ENCODE results near the gene MACROH2A1. TPM values are rescaled to one million over a fixed set of nuclear protein-coding genes. Genes with fewer than 3 reads are reported as not detected.

The MACROH2A1 gene
- total and polyA plus RNA-seq, 2 of the 4 experiments (the other 2 are of a cell fraction) = 122 to 126 TPM

DNA sequence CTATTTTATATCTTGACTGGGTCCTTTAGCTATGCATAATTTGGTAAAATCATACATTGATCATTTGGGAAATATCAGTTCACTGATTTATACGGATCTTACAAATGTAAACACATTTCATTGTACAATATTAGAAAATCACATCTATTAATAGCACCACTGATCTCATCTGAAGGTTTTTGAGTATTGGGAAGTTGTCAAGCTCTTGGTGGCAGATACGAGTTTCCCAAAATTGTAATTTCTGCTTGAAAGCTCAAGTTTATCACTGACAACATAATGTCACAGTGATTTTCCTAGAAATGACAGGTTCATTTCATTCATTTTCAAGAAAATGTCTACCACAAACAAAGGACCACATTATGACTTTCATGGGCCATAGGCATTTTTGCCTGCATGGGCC is 3.0 kb upstream of the MACROH2A1 start:
- in situ Hi-C loops (cut with MboI; ENCODE audit: low sequenced_read_pairs) = no loop called here
- Histone ChIP-seq H3K36me3 (ENCODE audit: control insufficient read depth, insufficient read depth, low read length) (no peaks in the 10 kb centered on the region), H3K4me2 (ENCODE audit: low read depth, low read length) (no peak overlapping the region), H3K18ac (ENCODE audit: low read depth, low read length) (no peak overlapping the region), H4K20me1 (ENCODE audit: insufficient read depth, low read length) (peaks cover 13% of the 10 kb centered on the region), H3K9me3 (ENCODE audit: control insufficient read depth, insufficient read depth, low read length) (no peaks in the 10 kb centered on the region; the same call in 1 of the 2 replicates), H3K9me1 (ENCODE audit: insufficient read depth, low read length) (peaks cover 3% of the 10 kb centered on the region; the same call in 1 of the 2 replicates), H3K23ac (ENCODE audit: low read depth, low read length) (no peak overlapping the region), H3K27ac (ENCODE audit: insufficient read depth, low read length) (no peak overlapping the region), H3K56ac (ENCODE audit: extremely low read depth, insufficient read depth, low read length) (no peak overlapping the region), H4K8ac (ENCODE audit: low read depth in 2 of 2, low read length in 2 of 2) (no peak overlapping the region), H2AFZ (replicated peaks; ENCODE audit: low read length, poor library complexity) (no peak overlapping the region), H3K79me1 (ENCODE audit: low read depth in 1 of 2, low read length in 2 of 2) (peaks cover 10 to 20% of the 10 kb centered on the region in 2 experiments), H3K4ac (ENCODE audit: low read depth, low read length) (no peak overlapping the region), H2BK120ac (ENCODE audit: low read depth, low read length) (no peak overlapping the region), H2BK20ac (ENCODE audit: low read depth, low read length) (no peak overlapping the region), H2BK5ac (ENCODE audit: low read depth, low read length, poor library complexity, severe bottlenecking) (no peak overlapping the region), H4K91ac (ENCODE audit: insufficient read depth, low read depth, low read length) (no peak overlapping the region), H2BK15ac (ENCODE audit: low read depth, low read length) (no peak overlapping the region), H2AK9ac (replicated peaks; ENCODE audit: low read depth, low read length, poor library complexity) (no peak overlapping the region), H3K9ac (ENCODE audit: low read depth, low read length) (no peak overlapping the region), H3K4me3 (ENCODE audit: insufficient read depth, low read depth, low read length) (no peak overlapping the region), H3K27me3 (ENCODE audit: control insufficient read depth, insufficient read depth, low read length) (no peaks in the 10 kb centered on the region), H3K4me1 (ENCODE audit: control insufficient read depth, insufficient read depth, low read length) (peaks cover 8% of the 10 kb centered on the region), H2AK5ac (ENCODE audit: low read depth, low read length) (no peak overlapping the region), H3K14ac (replicated peaks; ENCODE audit: low read depth, low read length) (no peak overlapping the region), H4K5ac (ENCODE audit: low read depth, low read length) (no peak overlapping the region)
- ChIA-PET CTCF (interaction anchor here (0.7 kb wide), 1 partner anchor 24 kb away, joined by 3 read pairs; no protein-coding TSS in a partner anchor), POLR2A (ENCODE audit: unreplicated experiment) (interaction anchor here (0.6 kb wide), 1 partner anchor 159 kb away, joined by 3 read pairs; no protein-coding TSS in a partner anchor)
- ATAC-seq (ENCODE audit: low read depth) (no peak), DNase-seq (no peak)
- dilution Hi-C loops (cut with HindIII; ENCODE audit: low sequenced_read_pairs, unreplicated experiment) = no loop called here
- no CpG with 5 or more reads among the region's 2 CpGs for WGBS, 2 experiments (ENCODE audit: extremely low coverage in 2 of 2, insufficient read length in 1 of 2)
- TF ChIP-seq MXI1 (IDR thresholded peaks at IDR 0.05; ENCODE audit: borderline replicate concordance, low read depth, low read length) (no peak), MAFK (IDR thresholded peaks at IDR 0.05; ENCODE audit: low read depth, low read length) (no peak), RFX5 (IDR thresholded peaks at IDR 0.05; ENCODE audit: low read depth, low read length) (no peak), RAD21 (IDR thresholded peaks at IDR 0.05; ENCODE audit: low read length) (no peak), RCOR1 (IDR thresholded peaks at IDR 0.05; ENCODE audit: insufficient replicate concordance, low read length) (no peak), MAZ (IDR thresholded peaks at IDR 0.05; ENCODE audit: borderline replicate concordance, low read depth, low read length) (no peak), CHD1 (IDR thresholded peaks at IDR 0.05; ENCODE audit: low read depth, low read length) (no peak)
- TF ChIP-seq, protein P1, sequence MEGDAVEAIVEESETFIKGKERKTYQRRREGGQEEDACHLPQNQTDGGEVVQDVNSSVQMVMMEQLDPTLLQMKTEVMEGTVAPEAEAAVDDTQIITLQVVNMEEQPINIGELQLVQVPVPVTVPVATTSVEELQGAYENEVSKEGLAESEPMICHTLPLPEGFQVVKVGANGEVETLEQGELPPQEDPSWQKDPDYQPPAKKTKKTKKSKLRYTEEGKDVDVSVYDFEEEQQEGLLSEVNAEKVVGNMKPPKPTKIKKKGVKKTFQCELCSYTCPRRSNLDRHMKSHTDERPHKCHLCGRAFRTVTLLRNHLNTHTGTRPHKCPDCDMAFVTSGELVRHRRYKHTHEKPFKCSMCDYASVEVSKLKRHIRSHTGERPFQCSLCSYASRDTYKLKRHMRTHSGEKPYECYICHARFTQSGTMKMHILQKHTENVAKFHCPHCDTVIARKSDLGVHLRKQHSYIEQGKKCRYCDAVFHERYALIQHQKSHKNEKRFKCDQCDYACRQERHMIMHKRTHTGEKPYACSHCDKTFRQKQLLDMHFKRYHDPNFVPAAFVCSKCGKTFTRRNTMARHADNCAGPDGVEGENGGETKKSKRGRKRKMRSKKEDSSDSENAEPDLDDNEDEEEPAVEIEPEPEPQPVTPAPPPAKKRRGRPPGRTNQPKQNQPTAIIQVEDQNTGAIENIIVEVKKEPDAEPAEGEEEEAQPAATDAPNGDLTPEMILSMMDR (conservative IDR thresholded peaks at IDR 0.05; ENCODE audit: low read depth, low read length) = no peak
- TF ChIP-seq, protein P2, sequence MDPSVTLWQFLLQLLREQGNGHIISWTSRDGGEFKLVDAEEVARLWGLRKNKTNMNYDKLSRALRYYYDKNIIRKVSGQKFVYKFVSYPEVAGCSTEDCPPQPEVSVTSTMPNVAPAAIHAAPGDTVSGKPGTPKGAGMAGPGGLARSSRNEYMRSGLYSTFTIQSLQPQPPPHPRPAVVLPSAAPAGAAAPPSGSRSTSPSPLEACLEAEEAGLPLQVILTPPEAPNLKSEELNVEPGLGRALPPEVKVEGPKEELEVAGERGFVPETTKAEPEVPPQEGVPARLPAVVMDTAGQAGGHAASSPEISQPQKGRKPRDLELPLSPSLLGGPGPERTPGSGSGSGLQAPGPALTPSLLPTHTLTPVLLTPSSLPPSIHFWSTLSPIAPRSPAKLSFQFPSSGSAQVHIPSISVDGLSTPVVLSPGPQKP (IDR thresholded peaks at IDR 0.05; ENCODE audit: borderline replicate concordance, low read depth, low read length) = no peak
- no TSS peak for BruUV-seq (replicated peaks)
- intact Hi-C loops (cut with micrococcal nuclease) = no loop called here

All from IMR-90 (cell line).